HG02763 (cell line): ENCODE measurements around the gene CCR9.

ENCODE experiments used
- ATAC-seq: cut with Tn5 transposase; IDR thresholded peaks from one replicate; pipeline ENCODE4 v1.9.1; 2021; ENCODE audit warnings: mild to moderate bottlenecking, moderate library complexity; ENCODE audit not compliant: unreplicated experiment

CCR9 gene

GRCh38 chr3:45952456-45952855 lies 66.1 kb downstream of the CCR9 start:
- no peak for ATAC-seq
